ENCODE measurements around the gene CHSY1. TPM values are rescaled to one million over a fixed set of nuclear protein-coding genes. Genes with fewer than 3 reads are reported as not detected.

The CHSY1 gene
- total RNA-seq, 4 donors from 2014 or later: 19.2 to 36.8 (median 28.1) TPM

GRCh38 chr15:101286471-101287114, 34.7 kb upstream of the CHSY1 start:
- no peak for TF ChIP-seq CTCF (IDR thresholded peaks at IDR 0.05; ENCODE audit: low read depth)

DNA sequence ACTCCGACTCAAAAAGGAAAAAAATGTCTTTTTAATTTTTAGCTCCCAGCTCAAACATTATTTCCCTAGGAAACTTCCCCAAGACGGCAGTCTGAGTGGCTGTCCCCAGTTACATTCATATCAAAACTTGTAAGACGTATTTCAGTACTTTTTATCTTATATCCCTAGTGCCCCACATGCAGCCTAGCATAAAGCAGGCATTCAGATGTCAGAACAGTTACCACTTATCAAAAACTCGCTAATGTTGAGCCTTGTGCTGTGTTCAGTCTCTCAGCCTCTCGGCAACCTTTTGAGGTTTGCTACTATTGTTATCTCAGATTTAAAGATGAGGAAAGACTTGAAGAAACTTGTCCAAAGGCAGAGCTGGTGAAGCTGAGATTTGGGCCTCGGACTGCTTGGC, 32.1 kb upstream of the CHSY1 start:
- TF ChIP-seq CTCF (IDR thresholded peaks at IDR 0.05; ENCODE audit: low read depth): no peak

GRCh38 chr15:101280007-101280406, 28.2 kb upstream of the CHSY1 start:
- no peak for TF ChIP-seq CTCF (IDR thresholded peaks at IDR 0.05; ENCODE audit: low read depth)

GRCh38 chr15:101277943-101278564, 26.2 kb upstream of the CHSY1 start:
- no peak for TF ChIP-seq CTCF (IDR thresholded peaks at IDR 0.05; ENCODE audit: low read depth)

DNA sequence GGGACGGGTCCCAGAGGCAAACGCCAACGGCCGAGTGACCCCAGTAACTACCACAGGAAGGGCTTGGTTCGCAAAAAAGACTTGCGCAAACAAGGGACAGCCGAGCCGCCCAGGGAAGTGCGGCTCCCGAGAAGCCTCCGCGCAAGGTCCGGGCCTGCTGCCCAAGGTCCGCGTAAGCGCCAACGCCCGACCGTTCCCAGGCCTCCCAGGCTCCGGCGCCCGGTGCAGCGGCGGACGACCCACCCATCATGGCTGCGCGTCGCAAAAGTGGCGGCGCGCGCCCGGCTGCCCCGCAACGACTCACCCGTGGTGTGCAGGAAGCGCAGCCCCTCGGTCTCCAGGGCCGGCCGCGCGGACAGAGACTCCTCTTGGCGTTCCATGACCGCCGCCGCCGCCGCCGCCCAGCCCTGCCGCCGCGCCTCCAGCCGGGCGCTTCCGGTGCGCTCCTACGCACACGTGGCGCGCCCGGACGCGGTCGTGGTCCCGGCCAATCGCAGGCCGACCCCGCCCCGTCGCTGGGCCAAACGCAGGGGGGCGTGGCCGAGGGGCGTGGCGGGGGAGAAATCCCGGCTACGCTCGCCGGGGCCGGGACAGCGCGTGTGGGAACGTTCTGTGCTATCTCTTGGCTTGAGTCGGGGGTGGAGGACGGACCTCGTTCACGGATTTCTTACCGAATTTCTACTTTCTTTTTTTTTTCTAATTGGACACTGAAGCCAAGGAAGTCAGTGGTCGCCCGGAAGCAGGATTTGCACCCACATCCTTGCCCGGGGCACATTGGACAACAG, 25.4 kb upstream of the CHSY1 start, which contains the start of gene SELENOS:
Gene SELENOS, minus strand, starts transcription at position 448 of the 785 bp plus-strand sequence. Its CDS starts 68 bp downstream, at position 380.
- TF ChIP-seq CTCF (IDR thresholded peaks at IDR 0.05; ENCODE audit: low read depth): no peak

- TF ChIP-seq CTCF (IDR thresholded peaks at IDR 0.05; ENCODE audit: low read depth): no peak
Observed at GRCh38 chr15:101276501-101277037, 24.7 kb upstream of the CHSY1 start.

- no peak for TF ChIP-seq CTCF (IDR thresholded peaks at IDR 0.05; ENCODE audit: low read depth)
Observed at GRCh38 chr15:101275018-101275417, 23.2 kb upstream of the CHSY1 start.
